Nucleus accumbens (tissue), 56 donors: ENCODE measurements around the gene HOXB4.

Experiments used
- DNase-seq, 56 donors: peaks; one replicate each; lab custom pipeline; 2025; lab: John Stamatoyannopoulos, UW

Gene HOXB4

DNA sequence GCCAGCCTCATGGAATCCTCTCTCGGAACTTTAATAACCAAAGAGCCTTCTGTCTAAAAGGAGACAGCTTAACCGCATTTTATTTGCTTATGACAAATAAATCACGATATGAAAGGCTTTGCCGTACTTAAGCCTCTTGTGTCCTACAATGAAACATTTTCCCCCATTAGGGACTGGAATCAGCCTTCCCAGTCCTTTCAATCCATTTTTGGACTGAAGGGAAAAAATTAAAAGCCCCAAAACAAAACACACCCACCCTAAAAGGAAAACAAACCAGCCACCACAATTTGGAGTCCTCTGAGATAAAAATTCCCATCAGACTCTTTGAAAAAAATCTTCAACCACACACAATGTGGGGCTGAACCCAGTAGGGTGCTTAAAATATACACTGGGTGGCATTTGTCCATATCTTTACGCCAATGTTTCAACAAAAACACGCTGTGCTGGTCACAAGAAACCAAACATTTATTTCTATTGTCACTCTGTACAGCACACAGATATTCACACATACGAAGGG, 3.0 kb downstream of the HOXB4 start:
- no peak for DNase-seq

DNA sequence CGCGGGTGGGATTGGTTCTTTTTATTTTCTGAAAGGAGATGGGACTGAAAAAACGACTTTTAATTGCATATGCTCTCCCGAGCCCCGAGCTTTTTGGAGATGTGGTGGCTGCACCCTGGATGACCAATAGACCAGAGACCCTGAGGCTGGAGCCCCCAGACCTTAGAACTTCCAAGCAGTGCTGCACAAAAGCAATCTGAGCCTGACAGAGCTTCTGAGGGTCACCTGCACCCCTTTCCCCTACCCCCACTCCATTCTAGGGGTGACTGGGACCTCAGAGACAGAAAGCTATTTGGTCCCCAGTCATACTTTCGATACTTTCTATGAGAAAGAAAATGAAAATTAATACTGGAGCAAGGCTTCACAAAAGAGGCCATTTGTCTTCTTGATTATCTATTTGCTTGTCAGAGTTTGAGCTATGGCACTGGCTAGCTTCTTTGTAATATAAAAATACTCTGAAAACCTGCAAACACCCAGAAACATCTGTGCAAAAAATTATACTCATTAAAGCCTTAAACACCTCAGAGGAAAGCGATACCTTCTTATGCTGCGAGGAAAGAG, 3.6 kb downstream of the HOXB4 start:
- DNase-seq: no peak

DNA sequence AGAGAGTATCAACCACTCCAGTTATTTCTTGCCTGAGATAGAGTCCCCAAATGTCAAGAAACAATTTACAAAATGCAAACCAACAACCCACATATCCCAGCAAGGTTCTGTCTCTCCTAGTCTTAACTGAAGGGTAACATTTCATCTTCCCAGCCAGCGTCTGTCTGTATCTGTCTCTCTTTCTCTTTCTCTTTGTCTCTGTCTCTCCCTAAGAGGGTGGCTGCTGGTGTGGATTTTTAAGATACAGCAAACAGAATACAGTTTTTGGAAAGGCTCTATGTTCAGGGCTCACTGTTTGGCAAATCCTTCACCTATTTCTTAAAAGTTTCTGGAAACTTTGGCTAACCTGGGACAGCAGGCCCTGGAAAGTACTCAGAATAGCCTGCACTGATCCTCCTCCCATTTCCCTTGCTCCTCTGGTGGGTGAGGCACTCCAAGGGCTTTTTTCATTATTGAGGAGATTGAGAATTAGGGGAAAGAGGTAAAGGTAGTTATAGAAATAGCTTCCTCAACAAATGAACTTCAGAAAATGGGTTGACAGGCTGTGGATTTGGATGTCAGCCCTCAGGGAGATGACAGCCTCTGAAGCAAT, 6.2 kb downstream of the HOXB4 start:
- no peak for DNase-seq

DNA sequence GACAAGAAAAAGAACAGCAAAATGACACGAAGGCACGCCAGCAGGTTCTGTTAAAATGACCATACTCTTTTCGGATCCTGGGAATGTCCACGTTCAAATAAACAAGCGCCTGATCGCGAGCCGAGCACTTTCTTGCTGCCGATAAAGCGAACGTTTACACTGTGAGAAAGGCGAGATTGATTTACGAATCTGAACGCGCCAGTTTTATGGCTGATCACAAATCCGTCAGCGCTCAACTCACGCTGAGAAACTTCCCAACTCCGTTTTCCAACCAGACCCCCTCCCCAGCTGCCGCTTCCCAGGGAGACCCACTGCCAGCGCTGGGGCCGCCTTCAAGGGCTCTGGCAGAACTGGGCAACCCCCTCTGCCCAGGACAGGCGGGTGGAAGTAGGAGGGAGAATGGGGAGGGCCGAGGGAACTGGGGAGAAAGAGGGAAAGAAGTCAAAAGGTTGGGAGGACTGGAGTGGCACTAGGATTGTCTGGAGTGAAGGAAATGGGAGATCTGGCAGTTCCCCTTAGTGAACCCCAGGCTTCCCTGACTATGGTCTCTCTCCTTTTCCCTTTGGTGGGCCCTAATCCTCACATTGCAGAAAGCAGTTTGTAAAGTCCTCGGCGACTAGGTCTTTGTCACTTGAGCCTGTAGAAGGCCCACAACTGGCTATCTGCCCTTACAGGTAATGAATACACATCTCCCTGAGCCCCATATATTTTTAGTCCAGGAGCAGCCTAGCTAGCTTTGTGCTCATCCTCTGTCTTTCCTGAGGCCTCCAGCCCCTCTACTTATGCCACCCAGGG, 6.9 kb downstream of the HOXB4 start:
- no peak for DNase-seq

DNA sequence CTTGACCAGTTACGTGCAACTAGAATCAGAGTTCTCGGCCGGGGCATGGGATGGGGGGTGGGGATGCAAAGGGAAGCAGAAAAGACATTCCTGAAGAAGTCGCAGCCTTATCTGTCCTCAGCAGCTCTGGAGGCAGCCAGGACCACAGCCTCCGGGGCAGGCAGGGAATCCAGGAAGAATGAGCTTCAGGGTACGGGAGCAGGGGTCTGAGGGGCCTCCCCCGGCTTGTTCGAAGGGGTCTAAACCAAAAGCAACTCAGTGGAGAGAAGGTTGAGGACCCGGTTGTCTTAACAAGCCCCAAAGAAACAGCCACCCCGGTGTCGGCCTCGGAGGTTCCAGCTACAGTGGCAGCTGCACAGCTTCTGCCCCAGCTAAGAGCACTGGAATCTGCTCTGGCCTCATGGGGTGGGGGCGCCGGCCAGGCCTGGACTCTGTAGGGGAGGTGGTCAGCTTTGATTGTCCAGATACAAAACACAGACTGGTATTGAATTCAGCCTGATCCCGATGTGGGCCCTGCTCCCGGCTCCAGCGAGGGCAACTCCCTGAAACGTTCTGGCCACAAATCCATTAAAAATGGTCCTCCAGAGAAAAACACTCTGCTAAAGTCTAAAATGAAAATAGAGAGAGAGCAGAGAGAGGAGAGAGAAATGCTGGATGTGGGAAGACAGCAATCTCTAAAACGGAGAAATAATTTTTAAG, 7.7 kb downstream of the HOXB4 start:
- DNase-seq: no peak

DNA sequence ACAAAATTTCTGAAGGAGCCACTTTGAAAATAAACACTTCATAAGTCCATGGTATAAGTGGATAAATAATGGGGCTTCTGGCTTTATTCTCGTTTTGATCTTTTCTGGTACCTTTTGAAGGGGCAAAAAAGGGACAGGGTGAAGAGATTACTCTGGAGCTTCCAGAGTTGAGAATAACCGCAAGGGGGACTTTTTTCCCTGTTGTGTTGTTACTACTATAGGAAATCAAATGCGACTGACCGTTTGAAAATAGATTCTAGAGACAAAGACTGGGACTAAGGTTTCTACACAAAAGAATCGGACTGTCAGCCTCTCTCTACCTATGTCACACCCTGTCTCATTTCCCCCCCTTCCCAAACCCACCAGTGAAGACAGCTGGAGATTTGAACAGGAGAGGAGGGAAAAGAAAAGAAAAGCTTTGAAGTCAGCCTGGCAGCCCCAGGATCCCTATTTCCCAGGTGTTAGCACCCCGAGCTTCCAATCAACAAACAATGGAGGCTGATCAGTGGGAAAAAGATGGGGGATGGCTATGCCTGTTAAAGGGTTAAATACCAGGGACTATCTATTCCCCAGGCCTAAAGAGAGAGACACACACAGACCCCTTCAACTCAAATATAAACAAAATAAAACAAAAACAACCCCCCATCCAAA, 8.4 kb downstream of the HOXB4 start:
- DNase-seq: no peak

DNA sequence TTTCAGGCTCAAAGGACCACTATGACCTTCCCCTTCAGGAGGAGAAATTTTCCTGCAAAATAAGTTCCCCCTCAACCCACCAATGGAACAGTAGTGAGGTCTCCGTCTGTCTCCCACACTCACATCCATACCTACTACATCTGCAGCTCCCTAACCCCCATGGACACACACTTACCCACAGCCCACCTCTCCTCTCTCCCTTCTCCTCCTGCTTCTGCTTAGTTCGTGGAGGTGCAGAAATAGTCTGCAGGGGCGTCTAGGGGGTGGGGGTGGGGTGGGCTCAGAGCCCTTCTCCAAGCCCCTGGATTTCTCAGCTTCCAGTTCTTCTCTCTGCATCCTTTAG, 8.9 kb downstream of the HOXB4 start:
- DNase-seq: no peak

DNA sequence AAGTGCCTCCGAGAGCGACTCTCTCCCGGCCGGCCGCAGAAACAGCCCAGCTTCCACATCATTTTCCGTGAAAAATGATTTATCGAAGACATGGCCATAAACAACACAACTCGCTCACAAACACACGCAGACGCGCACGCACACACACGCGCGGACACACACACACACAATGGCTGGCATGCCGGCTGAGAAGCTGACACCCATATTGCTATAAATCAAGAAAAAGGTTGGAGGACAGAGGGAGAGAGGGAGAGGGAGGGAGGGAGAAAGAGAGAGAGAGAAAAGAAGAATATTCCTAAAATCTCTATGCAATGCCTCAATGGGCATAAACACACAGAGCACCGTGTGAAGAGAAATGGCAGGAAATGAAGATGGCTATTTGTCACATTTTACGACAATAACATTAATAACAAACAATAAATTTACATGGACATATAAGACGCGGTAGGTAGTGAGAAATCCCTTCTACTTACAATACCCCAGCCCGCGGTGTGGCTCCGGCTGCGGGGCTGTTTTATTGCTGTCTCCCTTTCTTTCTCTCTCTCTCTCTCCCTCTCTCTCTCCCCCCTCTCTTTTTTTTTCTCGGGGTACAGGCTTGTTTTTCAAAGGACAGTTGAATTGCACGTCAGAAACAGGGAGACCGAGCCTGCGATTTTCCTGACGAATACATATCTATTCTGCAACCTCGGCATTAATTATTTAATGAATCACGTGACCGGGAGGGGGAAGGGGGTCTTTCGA, 9.5 kb downstream of the HOXB4 start:
- DNase-seq: no peak

DNA sequence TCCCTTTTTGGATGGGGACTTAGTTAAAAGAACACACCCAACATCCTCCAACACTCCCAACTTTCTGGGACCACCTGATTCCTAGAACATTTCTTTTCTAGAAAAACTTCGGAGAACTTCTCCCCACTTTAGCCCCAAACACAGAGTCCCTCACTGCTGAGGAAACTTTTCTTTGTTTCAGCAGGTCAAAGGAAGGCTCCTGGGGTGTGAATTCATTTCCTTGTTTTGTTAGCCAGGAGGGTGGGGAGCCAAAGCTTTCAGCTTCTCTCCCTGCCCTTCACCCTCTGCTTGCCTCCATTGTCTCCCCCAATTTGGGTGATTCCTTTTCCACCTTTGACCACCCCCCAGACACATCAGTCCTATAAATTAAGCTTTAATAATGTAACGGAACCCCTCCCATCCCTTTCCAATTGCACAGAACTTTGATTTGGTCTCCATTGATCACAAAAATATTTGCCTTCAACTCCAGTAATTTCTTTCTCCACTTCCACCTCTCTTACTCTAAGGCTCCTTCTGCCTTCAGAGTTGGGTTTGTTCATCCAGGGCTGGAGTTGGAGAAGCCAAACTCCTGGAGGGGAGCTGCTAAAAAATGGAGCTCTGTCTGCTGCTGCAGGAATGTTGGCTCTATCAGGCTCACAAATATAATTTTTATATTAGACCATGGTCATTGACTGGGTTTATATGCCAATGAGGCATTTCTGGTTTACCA, 10.3 kb downstream of the HOXB4 start:
- DNase-seq: no peak

DNA sequence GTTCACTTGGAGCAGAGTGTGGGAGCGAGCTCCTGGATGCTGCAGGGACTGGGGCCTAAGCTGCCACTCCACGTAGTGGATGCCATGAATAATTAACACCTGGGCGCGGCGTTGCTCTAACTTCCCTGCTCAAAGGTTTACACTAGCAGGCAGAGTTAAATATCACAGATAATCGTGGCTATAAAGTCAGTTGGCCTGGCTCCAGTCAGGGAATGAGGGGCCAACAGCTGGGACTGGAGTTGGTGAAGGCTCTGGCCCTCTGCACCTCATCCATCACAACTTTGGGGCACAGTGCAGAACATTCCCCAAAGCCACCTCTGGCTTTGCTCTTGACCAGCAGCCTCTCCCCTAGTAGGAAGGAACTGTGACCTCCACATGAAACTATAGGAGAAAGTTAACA, 10.9 kb downstream of the HOXB4 start:
- no peak for DNase-seq

DNA sequence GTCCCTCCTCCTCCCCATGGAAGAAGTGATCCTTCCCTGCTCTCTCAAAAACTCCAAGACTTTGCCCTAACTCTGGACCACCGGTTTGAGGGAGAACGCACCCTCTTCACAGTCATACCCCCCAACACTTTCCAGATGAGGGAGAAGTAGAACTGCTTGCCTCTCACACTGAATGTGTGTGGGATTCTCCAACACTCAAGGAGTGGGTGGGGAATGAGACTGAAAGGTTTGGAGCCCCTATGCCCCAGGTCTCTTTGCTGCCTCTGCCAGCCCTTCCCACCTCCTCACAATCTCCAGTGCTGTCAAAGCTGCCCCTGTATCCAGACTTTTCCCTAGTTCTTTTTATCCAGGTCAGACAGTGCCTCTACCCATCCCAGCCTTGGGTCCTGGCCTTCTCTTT, 11.4 kb downstream of the HOXB4 start:
- no peak for DNase-seq

DNA sequence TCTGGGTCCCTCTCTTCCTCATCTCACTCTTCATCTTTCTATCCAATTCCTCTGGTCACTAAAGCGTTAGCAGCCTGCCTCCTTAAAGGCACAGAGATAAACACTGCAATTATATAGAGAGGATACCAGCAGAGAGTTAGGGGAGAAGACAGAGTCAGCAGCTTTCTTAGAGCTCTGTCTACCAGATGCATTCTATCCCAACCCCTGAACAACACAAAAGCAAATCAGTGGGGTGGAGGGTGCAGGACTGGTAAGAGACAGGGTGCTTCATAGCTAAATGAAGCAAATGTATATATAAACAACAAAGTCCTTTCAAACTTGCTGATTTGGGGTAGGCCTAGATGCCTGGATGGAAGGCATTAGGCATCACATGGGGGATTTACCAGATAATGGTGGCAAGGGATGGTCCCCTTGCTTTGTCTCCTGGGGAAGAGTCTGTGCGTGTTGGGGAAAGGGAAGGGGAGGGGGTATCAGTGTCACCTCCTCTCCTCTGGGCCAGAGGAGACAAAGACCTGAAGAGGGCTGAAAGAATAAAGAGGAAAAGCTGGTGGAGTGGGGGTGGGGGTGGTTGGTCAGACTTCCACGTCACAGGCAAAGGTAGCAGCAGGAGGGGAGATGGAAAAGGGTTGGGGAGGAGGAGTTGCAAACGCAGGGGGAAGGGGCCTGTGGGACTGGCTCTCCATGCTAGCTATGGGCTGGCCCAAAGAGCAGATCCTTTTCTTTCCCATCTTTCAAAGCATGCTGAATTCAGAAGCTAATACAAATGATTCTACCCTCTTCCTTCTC, 12.0 kb downstream of the HOXB4 start:
- no peak for DNase-seq

DNA sequence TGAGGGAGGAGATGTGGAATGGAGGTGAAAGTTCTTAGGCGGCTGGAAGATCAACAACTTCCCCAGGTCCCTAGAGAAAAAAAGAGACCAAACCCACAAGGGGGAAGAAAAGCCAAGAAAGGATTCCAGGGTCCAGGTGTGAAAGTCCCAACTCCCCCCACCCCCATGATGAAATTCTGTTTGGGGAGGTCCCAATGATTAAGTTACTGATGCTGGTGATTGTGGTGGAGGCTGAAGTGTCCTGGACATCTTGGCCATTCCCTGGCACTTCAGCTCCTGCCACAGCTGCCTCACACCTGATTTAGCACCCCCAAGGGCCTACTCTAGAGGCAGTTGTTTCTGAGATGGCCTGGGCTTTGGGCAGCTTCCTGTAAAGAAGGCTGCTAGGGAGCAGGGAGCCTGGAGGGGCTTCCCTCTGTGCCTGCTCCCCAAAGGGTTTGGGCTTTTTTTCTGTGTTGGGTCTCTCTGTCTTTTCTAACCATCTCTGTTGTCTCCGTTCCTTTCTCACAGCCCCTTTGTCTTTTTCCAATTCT, 13.1 kb downstream of the HOXB4 start:
- DNase-seq: no peak

DNA sequence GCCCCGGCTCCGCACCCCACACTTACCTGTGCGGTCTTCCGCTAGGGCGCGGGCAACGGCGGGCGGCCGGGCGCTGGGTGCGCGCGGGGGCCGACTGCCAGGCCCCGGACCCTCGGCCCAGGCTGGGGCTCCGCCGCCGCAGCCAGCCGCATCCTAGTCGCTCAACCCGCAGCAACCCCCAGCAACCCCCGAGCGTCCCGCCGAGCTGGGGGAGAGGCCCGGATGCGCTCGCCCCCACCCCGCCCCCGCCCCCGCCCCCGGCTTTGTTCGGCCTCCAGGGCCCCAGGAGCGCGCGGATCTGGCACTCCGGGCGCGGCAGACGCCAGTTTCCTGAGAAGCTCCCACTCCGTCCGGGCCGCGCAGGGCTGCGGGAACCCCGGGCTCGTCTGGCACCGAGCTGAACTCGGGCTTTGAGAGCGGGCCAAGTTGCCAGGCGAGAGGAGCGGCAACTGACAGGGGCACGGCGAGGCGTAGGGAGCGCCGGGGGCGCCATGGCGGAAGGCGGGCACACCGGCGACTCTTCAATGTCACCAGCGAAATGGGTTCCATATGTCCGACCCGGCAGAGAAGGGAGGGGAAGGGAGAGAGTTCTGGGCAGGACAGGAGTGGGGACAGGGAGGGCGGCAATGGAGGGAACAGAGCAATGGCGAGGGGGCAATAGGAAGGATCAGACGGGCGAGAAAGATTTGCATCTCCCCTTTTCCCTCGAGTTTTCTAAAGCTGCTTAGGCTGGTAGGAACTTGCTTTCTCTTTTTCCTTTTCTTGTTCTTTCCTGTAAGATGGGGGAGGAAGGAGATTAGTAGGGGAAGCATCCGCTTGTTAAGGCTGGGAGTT, 13.7 kb downstream of the HOXB4 start:
- no peak for DNase-seq

DNA sequence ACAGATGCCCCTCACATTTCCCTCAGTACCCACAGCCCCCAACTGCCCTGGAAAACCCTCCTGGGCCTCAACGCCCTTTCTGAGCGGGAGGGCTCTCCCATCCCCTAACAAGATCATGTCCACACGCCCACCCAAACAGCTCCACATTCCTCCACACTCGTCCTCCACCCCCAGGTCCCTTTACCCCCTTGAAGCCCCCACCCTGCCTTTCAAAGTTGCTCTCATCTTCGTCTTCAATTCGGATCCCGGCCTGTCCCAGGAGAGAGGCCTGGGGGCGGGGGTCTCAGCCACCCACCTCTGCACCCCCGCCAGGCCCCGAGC, 14.3 kb downstream of the HOXB4 start:
- no peak for DNase-seq

DNA sequence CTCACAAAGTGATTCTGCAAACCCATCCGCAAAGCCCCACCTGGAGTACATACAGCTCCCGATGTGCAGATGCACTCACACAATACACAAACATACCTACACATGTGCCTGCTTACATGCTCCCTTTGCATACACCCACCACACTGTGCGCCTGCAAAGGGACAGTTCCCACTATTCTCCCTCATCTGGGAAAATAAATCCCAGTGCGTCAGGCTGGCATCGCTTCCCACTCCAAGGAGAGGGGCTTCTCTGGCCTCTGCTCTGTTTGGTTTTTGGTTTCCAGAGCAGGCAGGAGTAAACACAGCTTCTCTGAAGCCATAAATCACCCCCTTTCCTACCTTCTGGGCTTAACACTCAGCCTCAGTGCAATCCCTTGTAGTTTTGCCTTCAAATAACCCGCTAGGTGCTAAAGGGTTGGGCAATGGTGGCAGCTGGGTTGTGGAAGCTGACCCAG, 14.7 kb downstream of the HOXB4 start:
- no peak for DNase-seq

DNA sequence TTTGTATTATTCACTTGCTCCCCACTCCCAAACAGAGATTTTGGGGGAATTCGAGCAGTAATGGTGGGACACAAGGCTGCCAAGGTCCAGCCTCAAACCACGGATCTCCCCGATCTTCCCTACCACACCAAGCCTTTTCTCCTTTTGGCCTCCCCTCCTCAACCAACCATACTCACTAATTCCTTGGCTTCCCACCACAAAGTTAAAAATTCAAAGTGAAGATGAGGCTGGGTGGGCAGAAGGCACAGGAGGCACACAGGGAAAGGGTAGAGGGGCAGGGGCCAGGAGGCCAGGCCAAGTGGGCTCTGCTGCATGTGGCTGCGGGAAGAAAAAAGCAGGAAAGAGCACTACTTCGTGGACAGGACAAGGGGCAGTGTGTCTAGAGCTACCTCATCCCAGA, 15.2 kb downstream of the HOXB4 start:
- DNase-seq: no peak
